Breast epithelium (tissue), 4 donors: Measurements from ENCODE around the gene STAMBPL1. TPM values are rescaled to one million over a fixed set of nuclear protein-coding genes. Genes with fewer than 3 reads are reported as not detected.
A peak's percentile ranks its signal among the peaks of the same experiment; 100 is the strongest.
"Not testable (repeated sequence)": the region's sequence is repeated elsewhere in the genome, so short reads cannot be mapped to it uniquely, and the experiment has no call there.

Experiments
- DNase-seq, 2 donors: peaks; one replicate each; pipeline ENCODE4 v3.0.0-alpha.2; 2019; ENCODE audit warnings: low spot score in 2 of 2
- H3K27ac ChIP-seq, 2 donors: fragments of 200-600 bp; sonication (generic) in 1 of 2; one replicate each; pipeline ENCODE4 v1.5.1; 2016 to 2019; ENCODE audit warnings: mild to moderate bottlenecking in 1 of 2
- H3K27me3 ChIP-seq, 2 donors: fragments of 200-600 bp; sonication (generic) in 1 of 2; one replicate each; pipeline versions ENCODE4 v1.5.1 to v1.6.0; 2017 to 2019; ENCODE audit warnings: control low read depth in 1 of 2, mild to moderate bottlenecking in 1 of 2
- H3K36me3 ChIP-seq: fragments of 200-600 bp; one replicate; pipeline ENCODE4 v1.5.1; 2019
- H3K4me1 ChIP-seq, 2 donors: fragments of 200-600 bp; sonication (generic); one replicate each; pipeline ENCODE4 v1.5.1; 2016 to 2019; ENCODE audit warnings: control low read depth in 1 of 2
- H3K4me3 ChIP-seq, 3 donors: fragments of 200-600 bp; sonication (generic); 1 replicate in 2 of 3; 2 replicates in 1 of 3; pipeline ENCODE4 v1.5.1; 2016 to 2019; ENCODE audit warnings: mild to moderate bottlenecking in 3 of 3, moderate library complexity in 2 of 3
- H3K9me3 ChIP-seq, 2 donors: fragments of 200-600 bp; sonication (generic) in 1 of 2; one replicate each; pipeline ENCODE4 v1.5.1; 2016 to 2019; ENCODE audit warnings: control low read depth in 1 of 2
- CTCF ChIP-seq, 3 donors: fragments of 450-650 bp; IDR thresholded peaks; one replicate each; pipeline ENCODE4 v1.5.1; 2016 to 2017; ENCODE audit warnings: antibody characterized with exemption in 3 of 3, mild to moderate bottlenecking in 3 of 3, moderate library complexity in 3 of 3
- POLR2A ChIP-seq: fragments of 450-650 bp; IDR thresholded peaks from one replicate; pipeline ENCODE4 v1.6.1; 2016; ENCODE audit warnings: antibody characterized with exemption, mild to moderate bottlenecking, moderate library complexity
- POLR2AphosphoS5 ChIP-seq, 3 donors: sonication (generic); formaldehyde crosslinking; IDR thresholded peaks; one replicate each; pipeline ENCODE4 v1.6.1; 2017; ENCODE audit warnings: antibody characterized with exemption in 3 of 3
- intact Hi-C: fragments of 100-400 bp; cut with DNase I; formaldehyde crosslinking; loops from one replicate; pipeline ENCODE4 v1.15.1; 2023; ENCODE audit warnings: low total_unique reads
- total RNA-seq, 3 donors: library from RNA; depleted of rRNA; stranded (reverse); fragments of >200 nt; gene quantifications; one replicate each; pipeline ENCODE4 v1.1.0, GENCODE V29; 2016

Gene STAMBPL1
- total RNA-seq, 3 donors from 2014 or later, result 17.1 to 21.0 (median 17.9) TPM

GRCh38 chr10:88833723-88834122 lies 46.3 kb upstream of the STAMBPL1 start:
- no peaks in the 10 kb centered on the region for H3K36me3 ChIP-seq
- intact Hi-C loops, result loop anchor here (5.0 to 10.0 kb wide), 2 partner anchors 101 to 469 kb away; partner anchors contain the start of gene IFIT2
- DNase-seq, result no peak
- TF ChIP-seq POLR2AphosphoS5 (IDR thresholded peaks at IDR 0.05), result no peak
- TF ChIP-seq CTCF (IDR thresholded peaks at IDR 0.05), result no peak
- TF ChIP-seq POLR2A, result no peak
- no peaks in the 10 kb centered on the region for H3K4me1 ChIP-seq
- H3K27ac ChIP-seq, result no peak overlapping the region
- H3K4me3 ChIP-seq, result no peak overlapping the region
- no peaks in the 10 kb centered on the region for H3K27me3 ChIP-seq
- H3K9me3 ChIP-seq, result no peaks in the 10 kb centered on the region

GRCh38 chr10:88835096-88835909 lies 44.7 kb upstream of the STAMBPL1 start:
- Histone ChIP-seq H3K4me3 (no peak overlapping the region), H3K4me1 (no peaks in the 10 kb centered on the region), H3K36me3 (no peaks in the 10 kb centered on the region), H3K27ac (no peak overlapping the region), H3K27me3 (no peaks in the 10 kb centered on the region), H3K9me3 (no peaks in the 10 kb centered on the region)
- DNase-seq, result peak; percentile 75 to 84
- intact Hi-C loops, result loop anchor here (10.0 kb wide), 1 partner anchor 99 kb away; no protein-coding TSS in a partner anchor
- peak in 1 of 3 donors; percentile 49 for TF ChIP-seq POLR2AphosphoS5 (IDR thresholded peaks at IDR 0.05)
- TF ChIP-seq CTCF (IDR thresholded peaks at IDR 0.05), result peak; percentile 82 to 92 (median 90)
- no peak for TF ChIP-seq POLR2A

GRCh38 chr10:88835910-88836221 lies 44.2 kb upstream of the STAMBPL1 start:
- H3K27me3 ChIP-seq, result no peaks in the 10 kb centered on the region
- no peak for TF ChIP-seq CTCF (IDR thresholded peaks at IDR 0.05)
- no peak for TF ChIP-seq POLR2AphosphoS5 (IDR thresholded peaks at IDR 0.05)
- no peak for TF ChIP-seq POLR2A
- no peaks in the 10 kb centered on the region for H3K4me1 ChIP-seq
- H3K9me3 ChIP-seq, result no peaks in the 10 kb centered on the region
- no peak for DNase-seq
- H3K27ac ChIP-seq, result no peak overlapping the region
- intact Hi-C loops, result loop anchor here (10.0 kb wide), 1 partner anchor 99 kb away; no protein-coding TSS in a partner anchor
- no peaks in the 10 kb centered on the region for H3K36me3 ChIP-seq
- no peak overlapping the region for H3K4me3 ChIP-seq

GRCh38 chr10:88837632-88838031 lies 42.4 kb upstream of the STAMBPL1 start:
- DNase-seq, H3K27ac ChIP-seq, H3K4me1 ChIP-seq, H3K9me3 ChIP-seq, H3K36me3 ChIP-seq, H3K27me3 ChIP-seq, H3K4me3 ChIP-seq: not testable (repeated sequence)
- intact Hi-C loops, result loop anchor here (10.0 kb wide), 1 partner anchor 97 kb away; no protein-coding TSS in a partner anchor

GRCh38 chr10:88838766-88839350 lies 41.2 kb upstream of the STAMBPL1 start:
- Histone ChIP-seq H3K27me3 (no peaks in the 10 kb centered on the region), H3K9me3 (no peaks in the 10 kb centered on the region), H3K36me3 (no peaks in the 10 kb centered on the region), H3K27ac (no peak overlapping the region), H3K4me1 (no peaks in the 10 kb centered on the region), H3K4me3 (no peak overlapping the region)
- TF ChIP-seq CTCF (IDR thresholded peaks at IDR 0.05) (no peak), POLR2A (no peak), POLR2AphosphoS5 (IDR thresholded peaks at IDR 0.05) (no peak)
- DNase-seq, result no peak
- intact Hi-C loops, result loop anchor here (10.0 kb wide), 1 partner anchor 96 kb away; no protein-coding TSS in a partner anchor
